Lower lobe of right lung (tissue), 2 donors: ENCODE data around the gene CLMP. TPM values are rescaled to one million over a fixed set of nuclear protein-coding genes. Genes with fewer than 3 reads are reported as not detected.

Experiments used
- ATAC-seq, 2 donors: fragments of 200-7000 bp; cut with Tn5 transposase; one replicate each; pipeline ENCODE4 v1.9.1; 2020 to 2022; ENCODE audit warnings: mild to moderate bottlenecking in 2 of 2, moderate library complexity in 2 of 2
- DNase-seq: peaks from one replicate; pipeline ENCODE4 v3.0.0-alpha.2; 2020
- H3K27ac ChIP-seq: fragments of 200-600 bp; one replicate; pipeline ENCODE4 v1.8.0; 2022
- H3K27me3 ChIP-seq: fragments of 200-600 bp; one replicate; pipeline ENCODE4 v1.8.0; 2022; ENCODE audit warnings: low read depth
- H3K36me3 ChIP-seq: fragments of 200-600 bp; one replicate; pipeline ENCODE4 v1.8.0; 2022; ENCODE audit warnings: mild to moderate bottlenecking
- H3K4me1 ChIP-seq: fragments of 200-600 bp; one replicate; pipeline ENCODE4 v1.8.0; 2022
- H3K4me3 ChIP-seq: fragments of 200-600 bp; one replicate; pipeline ENCODE4 v1.8.0; 2022; ENCODE audit warnings: mild to moderate bottlenecking
- H3K9me3 ChIP-seq: fragments of 200-600 bp; one replicate; pipeline ENCODE4 v1.8.0; 2022
- CTCF ChIP-seq: fragments of 200-600 bp; IDR thresholded peaks from one replicate; pipeline ENCODE4 v1.8.0; 2022; ENCODE audit warnings: antibody characterized with exemption, mild to moderate bottlenecking
- intact Hi-C: fragments of 100-400 bp; cut with DNase I; formaldehyde crosslinking; loops from one replicate; pipeline ENCODE4 v1.11.0; 2022
- total RNA-seq: library from RNA; stranded (reverse); fragmentation: NEBNext Ultra II Directional; extraction: Animal tissue kit (Norgen Biotek cat#: 25700); gene quantifications from one replicate; pipeline ENCODE4 v1.2.1, GENCODE V29; 2021
- donor health status: DM: no; HTN: yes; CAD: no; lungs with severe emphysema.

CLMP gene
- total RNA-seq, 1 donor from 2014 or later, result 15.1 TPM

GRCh38 chr11:123129920-123130319, 65.1 kb downstream of the CLMP start:
- Histone ChIP-seq H3K4me3 (no peak overlapping the region), H3K36me3 (no peaks in the 10 kb centered on the region), H3K4me1 (no peaks in the 10 kb centered on the region), H3K27ac (peak overlapping the region; percentile 3), H3K9me3 (no peaks in the 10 kb centered on the region), H3K27me3 (no peaks in the 10 kb centered on the region)
- DNase-seq (no peak), ATAC-seq (no peak)
- intact Hi-C loops, result no loop called here
- TF ChIP-seq CTCF, result no peak

GRCh38 chr11:123125169-123125568, 69.9 kb downstream of the CLMP start:
- no peak for TF ChIP-seq CTCF
- Histone ChIP-seq H3K27ac (no peak overlapping the region), H3K4me1 (peaks cover 17% of the 10 kb centered on the region), H3K27me3 (no peaks in the 10 kb centered on the region), H3K36me3 (no peaks in the 10 kb centered on the region), H3K9me3 (no peaks in the 10 kb centered on the region), H3K4me3 (no peak overlapping the region)
- DNase-seq, result peak; percentile 60
- ATAC-seq, result peak; percentile 91 to 92
- intact Hi-C loops, result no loop called here

- no peak for ATAC-seq
- H3K36me3 ChIP-seq, result no peaks in the 10 kb centered on the region
- H3K27ac ChIP-seq, result peak overlapping the region; percentile 71
- intact Hi-C loops, result no loop called here
- no peak overlapping the region for H3K4me3 ChIP-seq
- H3K27me3 ChIP-seq, result no peaks in the 10 kb centered on the region
- H3K9me3 ChIP-seq, result no peaks in the 10 kb centered on the region
- peaks cover 17% of the 10 kb centered on the region for H3K4me1 ChIP-seq
- no peak for TF ChIP-seq CTCF
- no peak for DNase-seq
Measured at GRCh38 chr11:123122852-123123251, 72.2 kb downstream of the CLMP start.

- no peak for DNase-seq
- no peaks in the 10 kb centered on the region for H3K9me3 ChIP-seq
- peak overlapping the region; percentile 71 for H3K27ac ChIP-seq
- H3K4me1 ChIP-seq, result peaks cover 17% of the 10 kb centered on the region
- intact Hi-C loops, result no loop called here
- ATAC-seq, result peak; percentile 76 to 78
- H3K27me3 ChIP-seq, result no peaks in the 10 kb centered on the region
- H3K4me3 ChIP-seq, result no peak overlapping the region
- no peaks in the 10 kb centered on the region for H3K36me3 ChIP-seq
- TF ChIP-seq CTCF, result no peak
Measured at GRCh38 chr11:123122341-123122740, 72.7 kb downstream of the CLMP start.

GRCh38 chr11:123116486-123116885, 78.6 kb downstream of the CLMP start:
- no peak for DNase-seq

More at GRCh38 chr11:123116486-123116885, 78.6 kb downstream of the CLMP start:
- H3K27ac ChIP-seq, result no peak overlapping the region
- no peaks in the 10 kb centered on the region for H3K36me3 ChIP-seq
- H3K9me3 ChIP-seq, result no peaks in the 10 kb centered on the region
- TF ChIP-seq CTCF, result no peak
- H3K4me3 ChIP-seq, result no peak overlapping the region
- intact Hi-C loops, result no loop called here
- peaks cover under 1% of the 10 kb centered on the region for H3K4me1 ChIP-seq
- H3K27me3 ChIP-seq, result no peaks in the 10 kb centered on the region
- ATAC-seq, result no peak
